SK-N-SH treated with all-trans-retinoic acid at 6 μM for 48 hours (cell line): ENCODE measurements around the gene ALPL.

ENCODE experiments used
- ATAC-seq: fragments of 200-7000 bp; cut with Tn5 transposase; 3 replicates; pipeline ENCODE4 v1.9.1; 2020; ENCODE audit warnings: mild to moderate bottlenecking, moderate library complexity
- ARNTL ChIP-seq: fragments of 450-650 bp; formaldehyde crosslinking; IDR thresholded peaks from 2 replicates; pipeline ENCODE4 v1.5.0; 2020; ENCODE audit warnings: low read depth, mild to moderate bottlenecking, moderate library complexity, borderline replicate concordance
- CREB5 ChIP-seq: fragments of 250-450 bp; sonication (Bioruptor Pico); IDR thresholded peaks from 2 replicates; pipeline ENCODE4 v1.5.1; 2020; ENCODE audit warnings: low read depth, mild to moderate bottlenecking, moderate library complexity
- CSDC2 ChIP-seq: fragments of 250-450 bp; sonication (Bioruptor Pico); IDR thresholded peaks from 2 replicates; pipeline ENCODE4 v1.5.0; 2020; ENCODE audit warnings: mild to moderate bottlenecking, moderate library complexity
- ESRRG ChIP-seq: fragments of 250-450 bp; sonication (Bioruptor Pico); IDR thresholded peaks from 2 replicates; pipeline ENCODE4 v1.6.1; 2021; ENCODE audit warnings: mild to moderate bottlenecking
- GLIS3 ChIP-seq: fragments of 250-450 bp; sonication (Bioruptor Pico); IDR thresholded peaks from 2 replicates; pipeline ENCODE4 v1.5.0; 2020; ENCODE audit warnings: mild to moderate bottlenecking, moderate library complexity
- ISL1 ChIP-seq: fragments of 250-450 bp; sonication (Bioruptor Pico); IDR thresholded peaks from 2 replicates; pipeline ENCODE4 v2.1.2; 2022; ENCODE audit warnings: mild to moderate bottlenecking, moderate library complexity
- OSR1 ChIP-seq: fragments of 250-450 bp; sonication (Bioruptor Pico); IDR thresholded peaks from 2 replicates; pipeline ENCODE4 v1.8.0; 2022; ENCODE audit warnings: moderate library complexity, mild to moderate bottlenecking, inconsistent platforms
- PPARA ChIP-seq: fragments of 250-450 bp; sonication (Bioruptor Pico); IDR thresholded peaks from 2 replicates; pipeline ENCODE4 v1.5.0; 2020; ENCODE audit warnings: mild to moderate bottlenecking, borderline replicate concordance
- RARB ChIP-seq: fragments of 250-450 bp; sonication (Bioruptor Pico); IDR thresholded peaks from 2 replicates; pipeline ENCODE4 v1.8.0; 2021; ENCODE audit warnings: mild to moderate bottlenecking, moderate library complexity
- SNAI2 ChIP-seq: fragments of 250-450 bp; sonication (Bioruptor Pico); IDR thresholded peaks from 2 replicates; pipeline ENCODE4 v1.5.0; 2020; ENCODE audit warnings: mild to moderate bottlenecking, moderate library complexity
- TCF4 ChIP-seq: fragments of 250-450 bp; sonication (Bioruptor Pico); IDR thresholded peaks from 2 replicates; pipeline ENCODE4 v1.8.0; 2021; ENCODE audit warnings: mild to moderate bottlenecking, moderate library complexity, borderline replicate concordance
- TOX ChIP-seq: fragments of 250-450 bp; sonication (Bioruptor Pico); IDR thresholded peaks from 2 replicates; pipeline ENCODE4 v1.8.0; 2021; ENCODE audit warnings: mild to moderate bottlenecking, moderate library complexity, borderline replicate concordance
- TSHZ2 ChIP-seq: fragments of 250-450 bp; sonication (Bioruptor Pico); IDR thresholded peaks from 2 replicates; pipeline ENCODE4 v1.5.0; 2020; ENCODE audit warnings: mild to moderate bottlenecking, moderate library complexity
- ZFP3 ChIP-seq: fragments of 250-450 bp; sonication (Bioruptor Pico); IDR thresholded peaks from 2 replicates; pipeline ENCODE4 v1.5.0; 2020; ENCODE audit warnings: mild to moderate bottlenecking, moderate library complexity
- ZNF8 ChIP-seq: fragments of 450-650 bp; formaldehyde crosslinking; IDR thresholded peaks from 2 replicates; pipeline ENCODE4 v1.5.0; 2020; ENCODE audit warnings: mild to moderate bottlenecking, moderate library complexity
- TF ChIP-seq, protein P1 (sequence below): fragments of 250-450 bp; sonication (Bioruptor Pico); IDR thresholded peaks from 2 replicates; pipeline ENCODE4 v1.8.0; 2021; ENCODE audit warnings: low read depth, mild to moderate bottlenecking, moderate library complexity, borderline replicate concordance
- TF ChIP-seq, protein P2 (sequence below): fragments of 250-450 bp; sonication (Bioruptor Pico); IDR thresholded peaks from 2 replicates; pipeline ENCODE4 v1.5.1; 2021; ENCODE audit warnings: mild to moderate bottlenecking, moderate library complexity
- TF ChIP-seq, protein P3 (sequence below): fragments of 250-450 bp; sonication (Bioruptor Pico); IDR thresholded peaks from 2 replicates; pipeline ENCODE4 v1.8.0; 2020; ENCODE audit warnings: mild to moderate bottlenecking, moderate library complexity, borderline replicate concordance

ALPL gene

GRCh38 chr1:21599402-21599801 lies 90.2 kb downstream of the ALPL start:
- no peak for TF ChIP-seq SNAI2
- TF ChIP-seq, protein P1, sequence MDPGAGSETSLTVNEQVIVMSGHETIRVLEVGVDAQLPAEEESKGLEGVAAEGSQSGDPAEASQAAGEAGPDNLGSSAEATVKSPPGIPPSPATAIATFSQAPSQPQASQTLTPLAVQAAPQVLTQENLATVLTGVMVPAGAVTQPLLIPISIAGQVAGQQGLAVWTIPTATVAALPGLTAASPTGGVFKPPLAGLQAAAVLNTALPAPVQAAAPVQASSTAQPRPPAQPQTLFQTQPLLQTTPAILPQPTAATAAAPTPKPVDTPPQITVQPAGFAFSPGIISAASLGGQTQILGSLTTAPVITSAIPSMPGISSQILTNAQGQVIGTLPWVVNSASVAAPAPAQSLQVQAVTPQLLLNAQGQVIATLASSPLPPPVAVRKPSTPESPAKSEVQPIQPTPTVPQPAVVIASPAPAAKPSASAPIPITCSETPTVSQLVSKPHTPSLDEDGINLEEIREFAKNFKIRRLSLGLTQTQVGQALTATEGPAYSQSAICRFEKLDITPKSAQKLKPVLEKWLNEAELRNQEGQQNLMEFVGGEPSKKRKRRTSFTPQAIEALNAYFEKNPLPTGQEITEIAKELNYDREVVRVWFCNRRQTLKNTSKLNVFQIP (CRISPR knock-in tag), result no peak
- no peak for TF ChIP-seq RARB (CRISPR knock-in tag)
- no peak for TF ChIP-seq TSHZ2 (CRISPR knock-in tag)
- TF ChIP-seq ISL1 (CRISPR knock-in tag), result no peak
- TF ChIP-seq CSDC2 (CRISPR knock-in tag), result no peak
- no peak for TF ChIP-seq ZFP3 (CRISPR knock-in tag)
- TF ChIP-seq OSR1, result no peak
- no peak for TF ChIP-seq GLIS3 (CRISPR knock-in tag)
- TF ChIP-seq, protein P2, sequence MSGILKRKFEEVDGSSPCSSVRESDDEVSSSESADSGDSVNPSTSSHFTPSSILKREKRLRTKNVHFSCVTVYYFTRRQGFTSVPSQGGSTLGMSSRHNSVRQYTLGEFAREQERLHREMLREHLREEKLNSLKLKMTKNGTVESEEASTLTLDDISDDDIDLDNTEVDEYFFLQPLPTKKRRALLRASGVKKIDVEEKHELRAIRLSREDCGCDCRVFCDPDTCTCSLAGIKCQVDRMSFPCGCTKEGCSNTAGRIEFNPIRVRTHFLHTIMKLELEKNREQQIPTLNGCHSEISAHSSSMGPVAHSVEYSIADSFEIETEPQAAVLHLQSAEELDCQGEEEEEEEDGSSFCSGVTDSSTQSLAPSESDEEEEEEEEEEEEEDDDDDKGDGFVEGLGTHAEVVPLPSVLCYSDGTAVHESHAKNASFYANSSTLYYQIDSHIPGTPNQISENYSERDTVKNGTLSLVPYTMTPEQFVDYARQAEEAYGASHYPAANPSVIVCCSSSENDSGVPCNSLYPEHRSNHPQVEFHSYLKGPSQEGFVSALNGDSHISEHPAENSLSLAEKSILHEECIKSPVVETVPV, result no peak
- TF ChIP-seq ESRRG (CRISPR knock-in tag), result no peak
- no peak for TF ChIP-seq PPARA
- TF ChIP-seq ARNTL, result no peak
- no peak for TF ChIP-seq TCF4
- TF ChIP-seq, protein P3, sequence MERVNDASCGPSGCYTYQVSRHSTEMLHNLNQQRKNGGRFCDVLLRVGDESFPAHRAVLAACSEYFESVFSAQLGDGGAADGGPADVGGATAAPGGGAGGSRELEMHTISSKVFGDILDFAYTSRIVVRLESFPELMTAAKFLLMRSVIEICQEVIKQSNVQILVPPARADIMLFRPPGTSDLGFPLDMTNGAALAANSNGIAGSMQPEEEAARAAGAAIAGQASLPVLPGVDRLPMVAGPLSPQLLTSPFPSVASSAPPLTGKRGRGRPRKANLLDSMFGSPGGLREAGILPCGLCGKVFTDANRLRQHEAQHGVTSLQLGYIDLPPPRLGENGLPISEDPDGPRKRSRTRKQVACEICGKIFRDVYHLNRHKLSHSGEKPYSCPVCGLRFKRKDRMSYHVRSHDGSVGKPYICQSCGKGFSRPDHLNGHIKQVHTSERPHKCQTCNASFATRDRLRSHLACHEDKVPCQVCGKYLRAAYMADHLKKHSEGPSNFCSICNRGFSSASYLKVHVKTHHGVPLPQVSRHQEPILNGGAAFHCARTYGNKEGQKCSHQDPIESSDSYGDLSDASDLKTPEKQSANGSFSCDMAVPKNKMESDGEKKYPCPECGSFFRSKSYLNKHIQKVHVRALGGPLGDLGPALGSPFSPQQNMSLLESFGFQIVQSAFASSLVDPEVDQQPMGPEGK (CRISPR knock-in tag), result no peak
- TF ChIP-seq TOX (CRISPR knock-in tag), result no peak
- no peak for TF ChIP-seq ZNF8 (CRISPR knock-in tag)

GRCh38 chr1:21601278-21602048 lies 92.2 kb downstream of the ALPL start:
- ATAC-seq, result no peak

More at GRCh38 chr1:21599402-21599801, 90.2 kb downstream of the ALPL start:
- no peak for ATAC-seq

More at GRCh38 chr1:21601278-21602048, 92.2 kb downstream of the ALPL start:
- TF ChIP-seq TOX (CRISPR knock-in tag) (no peak), ZNF8 (CRISPR knock-in tag) (no peak), ARNTL (no peak), TSHZ2 (CRISPR knock-in tag) (no peak), CREB5 (CRISPR knock-in tag) (no peak)
- TF ChIP-seq, protein P2, result no peak
